NCI-H2171 (cell line): ENCODE results near the gene CMPK2.
"Not testable (repeated sequence)": the region's sequence is repeated elsewhere in the genome, so short reads cannot be mapped to it uniquely, and the experiment has no call there.

Experiments
- DNase-seq: peaks from one replicate; lab custom pipeline; 2025; lab: John Stamatoyannopoulos, UW

The CMPK2 gene

DNA sequence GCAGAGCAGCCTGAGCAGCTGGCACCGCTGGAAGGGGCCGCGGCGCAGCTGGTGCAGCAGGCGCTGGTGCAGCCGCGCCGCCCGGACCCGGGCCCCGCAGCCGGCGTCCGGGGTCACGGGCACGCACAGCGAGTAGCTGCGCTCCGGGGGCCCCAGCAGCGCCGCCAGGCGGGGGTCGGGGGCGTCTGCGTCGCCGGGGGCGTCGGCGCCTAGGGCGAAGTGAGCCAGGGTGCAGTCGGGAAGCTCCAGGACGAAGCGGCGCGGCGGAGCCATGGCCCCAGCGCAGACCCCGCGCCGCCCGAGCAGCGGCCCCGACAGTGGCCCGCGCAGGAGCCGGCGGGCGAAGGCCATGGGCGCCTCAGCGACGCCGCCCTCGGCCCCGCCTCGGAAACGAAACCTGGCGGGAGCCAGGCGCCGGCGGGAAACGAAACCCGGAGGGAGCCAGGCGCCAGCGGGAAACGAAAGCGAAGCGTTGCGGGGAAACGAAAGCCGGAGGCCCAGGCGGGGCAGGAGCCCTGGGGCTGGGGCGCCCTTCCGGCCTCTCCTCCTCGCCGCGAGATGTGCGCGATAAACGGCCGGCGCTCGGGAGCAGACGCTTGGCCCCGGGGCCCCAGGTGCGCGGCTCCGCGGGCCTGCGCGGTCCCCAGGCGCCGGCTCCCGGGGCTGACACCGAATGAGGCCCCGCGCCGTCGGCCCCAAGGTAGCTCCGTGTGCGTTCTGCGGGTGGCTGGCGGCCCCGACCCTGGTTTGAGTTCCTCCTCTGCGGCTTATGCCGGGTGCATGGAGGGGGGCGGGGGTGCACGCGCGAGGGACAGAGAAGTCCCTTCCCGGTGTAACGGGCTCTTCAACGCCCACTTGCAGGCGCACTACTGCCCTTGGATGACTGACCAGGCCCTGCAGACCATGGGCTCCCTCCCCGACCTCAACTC lies at the start of gene CMPK2:
TSS of gene CMPK2 (minus strand) at position 562 of the 929 bp plus-strand sequence. CDS start at position 351, 211 bp downstream.
- peak; percentile 71 for DNase-seq

DNA sequence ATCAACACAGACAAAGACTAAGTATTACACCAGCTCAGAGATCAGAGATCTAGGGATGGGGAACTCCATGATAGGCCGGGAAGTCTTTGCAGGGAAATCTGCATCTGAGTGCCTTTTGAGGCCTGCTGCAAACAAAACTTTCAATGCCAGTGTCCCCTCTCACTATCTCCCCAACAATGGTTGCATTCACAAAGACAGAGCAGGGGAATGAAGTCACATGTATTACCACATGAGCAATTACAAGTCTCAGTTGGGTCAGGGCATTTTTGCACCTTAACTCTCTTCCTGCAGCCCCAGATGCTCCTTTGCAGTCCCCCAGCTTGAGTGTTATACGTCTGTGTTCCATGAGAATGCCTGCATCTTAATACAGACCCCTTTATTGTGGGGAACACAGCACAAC lies 49.7 kb upstream of the CMPK2 start:
- no peak for DNase-seq

DNA sequence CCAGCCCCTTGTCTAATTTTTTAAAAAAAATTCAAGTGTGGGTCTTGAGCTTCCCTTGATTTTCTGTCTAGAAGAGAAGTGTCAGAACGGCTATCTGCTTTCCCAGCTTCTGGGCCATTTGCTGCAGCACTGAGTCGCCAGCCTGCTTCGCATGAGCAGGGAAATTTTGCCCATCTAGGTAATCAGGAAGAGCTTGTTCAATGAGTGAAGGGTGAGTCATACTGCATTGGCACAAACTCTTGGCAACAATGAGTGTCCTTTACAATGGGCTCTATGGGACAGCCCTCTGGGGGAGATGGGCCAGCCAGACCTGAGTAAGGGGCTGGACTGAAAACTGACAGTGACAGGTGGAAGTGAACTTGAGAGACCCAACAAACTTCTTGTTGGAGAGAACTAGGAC lies 49.1 kb upstream of the CMPK2 start:
- no peak for DNase-seq

- DNase-seq: no peak
Observed at GRCh38 chr2:6913415-6914157, 47.9 kb upstream of the CMPK2 start.

GRCh38 chr2:6911721-6912120 lies 46.0 kb upstream of the CMPK2 start:
- no peak for DNase-seq

DNA sequence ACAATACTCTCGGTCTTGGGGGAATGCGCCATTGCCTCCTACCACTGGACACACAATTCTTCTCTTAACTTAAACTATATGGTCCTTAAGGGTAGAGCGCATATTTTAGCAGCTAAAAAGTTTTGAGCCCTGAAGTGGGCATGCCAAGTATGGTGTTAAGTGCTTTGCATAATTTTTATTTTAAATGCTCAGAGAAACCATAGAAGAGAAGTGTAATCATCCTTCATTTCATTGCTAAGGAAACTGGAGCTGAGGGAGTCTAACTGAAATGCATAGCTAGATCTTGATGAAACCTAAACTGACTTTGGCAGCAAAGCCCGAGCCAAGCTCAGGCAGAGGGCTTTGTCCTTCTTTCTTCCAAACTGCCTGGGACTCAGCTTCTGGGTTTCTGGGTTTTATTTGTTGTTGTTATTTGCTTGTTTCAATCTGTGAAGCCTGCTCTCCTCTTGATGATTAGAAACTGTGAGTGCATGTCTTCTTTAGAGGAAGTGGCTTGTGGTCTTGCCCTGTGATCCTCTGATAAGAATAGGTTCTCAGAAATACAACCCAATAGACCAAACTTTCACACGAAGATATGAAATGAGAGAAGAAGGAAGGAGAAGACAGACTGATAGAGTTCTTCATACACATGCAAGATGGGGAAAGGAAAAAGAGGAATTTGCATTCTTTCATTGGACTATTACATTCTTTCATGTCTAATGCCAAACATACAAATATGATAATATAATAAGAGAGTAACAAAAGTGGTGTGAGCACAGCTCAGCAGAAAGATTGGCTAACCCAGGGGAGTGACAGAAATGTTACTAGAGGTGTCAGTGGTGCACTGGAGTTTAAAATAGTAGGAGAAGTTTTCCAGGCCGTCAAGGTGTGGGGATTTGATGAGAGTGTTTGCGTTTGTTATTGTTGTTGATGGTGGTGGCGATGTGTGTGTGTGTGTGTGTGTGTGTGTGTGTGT lies 44.0 kb upstream of the CMPK2 start:
- DNase-seq: no peak

- no peak for DNase-seq
Observed at GRCh38 chr2:6908291-6908690, 42.6 kb upstream of the CMPK2 start.

GRCh38 chr2:6906165-6906741 lies 40.5 kb upstream of the CMPK2 start:
- no peak for DNase-seq

DNA sequence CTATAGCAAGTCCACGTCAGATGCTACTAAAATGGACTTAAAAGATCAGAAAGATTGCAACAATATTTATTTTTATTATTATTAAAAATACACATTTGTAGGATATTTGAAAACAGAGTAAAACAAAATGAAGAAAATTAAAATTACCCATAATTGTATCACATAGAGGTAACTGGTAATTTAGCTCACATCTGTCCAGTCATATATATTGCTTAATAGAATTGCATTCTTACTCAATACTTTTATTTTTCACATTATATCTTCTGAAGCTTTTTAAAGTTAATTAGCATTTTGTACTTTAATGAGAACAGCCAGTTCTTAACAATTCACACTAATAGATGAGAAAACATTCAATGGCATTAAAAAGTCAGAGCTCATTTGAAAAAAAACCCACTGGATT lies 40.0 kb upstream of the CMPK2 start:
- no peak for DNase-seq

DNA sequence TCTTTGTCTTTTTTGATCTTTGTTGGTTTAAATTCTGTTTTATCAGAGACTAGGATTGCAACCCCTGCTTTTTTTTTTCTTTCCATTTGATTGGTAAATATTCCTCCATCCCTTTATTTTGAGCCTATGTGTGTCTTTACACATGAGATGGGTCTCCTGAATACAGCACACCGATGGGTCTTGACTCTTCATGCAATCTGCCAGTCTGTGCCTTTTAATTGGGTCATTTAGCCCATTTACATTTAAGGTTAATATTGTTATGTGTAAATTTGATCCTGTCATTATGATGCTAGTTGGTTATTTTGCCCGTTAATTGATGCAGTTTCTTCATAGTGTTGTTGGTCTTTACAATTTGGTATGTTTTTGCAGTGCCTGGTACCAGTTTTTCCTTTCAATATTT lies 36.9 kb upstream of the CMPK2 start:
- not testable (repeated sequence) for DNase-seq

GRCh38 chr2:6896930-6897759 lies 31.4 kb upstream of the CMPK2 start:
- no peak for DNase-seq

DNA sequence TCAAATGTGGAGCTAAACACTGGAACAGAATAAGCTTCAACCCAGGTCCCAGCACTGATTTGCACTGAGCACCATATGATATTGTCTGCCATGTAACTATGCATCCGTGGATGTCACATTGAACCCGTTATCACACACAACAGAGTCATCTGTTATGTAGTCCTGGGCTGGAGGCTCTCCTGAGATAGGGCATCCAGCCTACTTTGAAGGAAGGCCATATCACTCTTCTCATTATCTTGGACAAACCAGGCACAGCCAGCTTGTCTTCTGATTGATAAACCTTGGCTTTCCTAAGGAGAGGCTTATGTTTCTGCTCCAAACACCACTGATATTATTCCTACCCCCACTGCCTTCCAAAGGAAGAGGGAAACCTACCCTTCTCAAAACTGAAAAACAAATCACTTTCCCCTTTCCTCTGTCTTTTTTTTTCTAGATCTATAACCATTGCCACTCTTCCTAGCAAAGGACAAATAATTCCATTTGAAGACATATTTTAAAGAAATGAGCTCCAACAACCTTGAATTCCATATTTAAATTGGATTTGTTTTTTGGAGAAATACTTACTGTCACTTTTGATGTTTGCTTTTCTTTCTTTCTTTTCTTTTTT lies 28.3 kb upstream of the CMPK2 start:
- no peak for DNase-seq

DNA sequence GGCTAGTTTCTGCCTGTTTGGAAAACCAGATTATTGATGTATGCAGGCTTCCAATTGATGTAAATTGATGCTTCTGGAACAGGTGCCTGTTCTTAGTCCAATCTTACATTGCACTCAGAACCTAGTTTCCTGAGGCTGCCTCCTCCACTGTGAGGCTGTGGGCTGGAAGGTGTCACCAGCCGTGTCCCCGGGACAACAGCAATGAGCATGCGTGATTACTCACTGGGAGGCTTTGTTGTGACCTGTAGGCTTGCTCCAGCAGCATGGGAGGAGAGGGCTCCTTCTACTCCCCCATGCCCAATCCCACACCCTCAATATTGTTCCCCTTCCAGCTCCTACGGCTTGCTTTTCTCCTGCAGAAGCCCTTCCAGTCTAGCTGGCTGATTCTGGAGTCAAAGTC lies 23.0 kb upstream of the CMPK2 start:
- no peak for DNase-seq

GRCh38 chr2:6887751-6888192 lies 22.1 kb upstream of the CMPK2 start:
- DNase-seq: no peak

GRCh38 chr2:6885968-6886367 lies 20.3 kb upstream of the CMPK2 start:
- DNase-seq: no peak

DNA sequence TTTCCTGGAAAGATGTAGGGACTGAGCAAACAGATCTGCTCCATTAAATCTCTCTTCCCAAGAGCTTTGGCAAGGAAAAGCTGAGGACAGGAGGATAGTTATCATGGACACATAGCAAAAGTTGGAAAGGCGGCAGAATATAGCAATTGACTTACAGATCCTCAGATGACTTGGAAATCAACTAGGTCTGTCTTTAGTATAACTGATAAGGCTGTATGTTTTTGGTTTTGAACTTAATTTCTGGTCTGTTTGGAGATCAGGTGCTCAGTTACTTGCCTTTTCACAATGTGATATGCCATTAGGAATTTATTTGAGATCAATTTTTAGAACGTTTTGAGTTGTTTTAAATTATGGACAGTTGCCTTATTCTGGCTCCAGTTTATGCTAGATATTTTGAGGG lies 19.8 kb upstream of the CMPK2 start:
- no peak for DNase-seq

- no peak for DNase-seq
Observed at GRCh38 chr2:6883448-6884122, 17.9 kb upstream of the CMPK2 start.

DNA sequence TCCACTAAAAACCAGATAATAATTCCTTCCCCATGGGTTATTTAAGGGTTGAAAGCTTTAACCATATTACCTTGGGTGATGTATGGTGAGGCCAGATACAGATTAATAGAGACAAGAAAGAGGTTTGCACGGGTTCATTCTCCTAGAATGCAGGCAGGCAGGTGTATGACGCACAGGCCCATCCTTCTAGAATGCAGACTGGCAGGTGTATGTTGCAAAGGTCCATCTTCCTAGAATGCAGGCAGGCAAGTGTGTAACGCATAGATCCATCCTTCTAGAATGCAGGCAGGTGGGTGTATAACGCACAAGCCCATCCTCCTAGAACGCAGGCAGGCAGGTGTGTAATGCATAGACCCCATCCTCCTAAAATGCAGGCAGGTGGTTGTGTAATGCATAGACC lies 15.8 kb upstream of the CMPK2 start:
- no peak for DNase-seq

GRCh38 chr2:6881046-6881445 lies 15.3 kb upstream of the CMPK2 start:
- no peak for DNase-seq
